IPS-20b (cell line): ENCODE measurements around the gene B3GAT1.

ENCODE experiments used
- H3K27ac ChIP-seq: one replicate; pipeline ENCODE4 v1.5.1; 2013; ENCODE audit warnings: low read length
- H3K27me3 ChIP-seq: 2 replicates; pipeline ENCODE4 v1.6.1; 2013; ENCODE audit warnings: mild to moderate bottlenecking, low read length, inconsistent platforms; ENCODE audit not compliant: insufficient read depth
- H3K36me3 ChIP-seq: 2 replicates; pipeline ENCODE4 v1.6.1; 2013; ENCODE audit warnings: low read depth, mild to moderate bottlenecking, inconsistent platforms, low read length, moderate library complexity; ENCODE audit not compliant: insufficient read depth
- H3K4me1 ChIP-seq: 2 replicates; pipeline ENCODE4 v1.6.1; 2013; ENCODE audit warnings: mild to moderate bottlenecking, control low read depth, inconsistent platforms, low read length, moderate library complexity; ENCODE audit not compliant: insufficient read depth
- H3K4me3 ChIP-seq: 2 replicates; pipeline ENCODE4 v1.5.1; 2013; ENCODE audit warnings: mild to moderate bottlenecking, low read length, inconsistent platforms
- H3K9ac ChIP-seq: 2 replicates; pipeline ENCODE4 v1.6.1; 2013; ENCODE audit warnings: low read depth, mild to moderate bottlenecking, inconsistent platforms, low read length, moderate library complexity
- H3K9me3 ChIP-seq: 2 replicates; pipeline ENCODE4 v1.6.1; 2013; ENCODE audit warnings: mild to moderate bottlenecking, low read depth, low read length, inconsistent platforms; ENCODE audit not compliant: insufficient read depth

Gene B3GAT1

GRCh38 chr11:134374891-134375550 lies 37.0 kb downstream of the B3GAT1 start:
- Histone ChIP-seq H3K36me3 (no peaks in the 10 kb centered on the region), H3K4me3 (no peak overlapping the region), H3K4me1 (no peaks in the 10 kb centered on the region; the same call in 1 of the 2 replicates), H3K9me3 (no peaks in the 10 kb centered on the region), H3K27me3 (no peaks in the 10 kb centered on the region), H3K9ac (no peak overlapping the region), H3K27ac (no peak overlapping the region)

GRCh38 chr11:134374171-134374570 lies 37.9 kb downstream of the B3GAT1 start:
- H3K4me1 ChIP-seq: no peaks in the 10 kb centered on the region; the same call in 1 of the 2 replicates
- H3K9ac ChIP-seq: no peak overlapping the region
- no peaks in the 10 kb centered on the region for H3K27me3 ChIP-seq
- no peaks in the 10 kb centered on the region for H3K9me3 ChIP-seq
- H3K36me3 ChIP-seq: no peaks in the 10 kb centered on the region
- H3K27ac ChIP-seq: no peak overlapping the region
- no peak overlapping the region for H3K4me3 ChIP-seq

- H3K4me3 ChIP-seq: no peak overlapping the region
- no peaks in the 10 kb centered on the region for H3K36me3 ChIP-seq
- H3K9ac ChIP-seq: no peak overlapping the region
- H3K27ac ChIP-seq: no peak overlapping the region
- no peaks in the 10 kb centered on the region; the same call in 1 of the 2 replicates for H3K4me1 ChIP-seq
- no peaks in the 10 kb centered on the region for H3K27me3 ChIP-seq
- H3K9me3 ChIP-seq: no peaks in the 10 kb centered on the region
These were observed 38.4 kb downstream of the B3GAT1 start for GRCh38 chr11:134373591-134374052.

GRCh38 chr11:134372961-134373360 lies 39.1 kb downstream of the B3GAT1 start:
- Histone ChIP-seq H3K4me1 (no peaks in the 10 kb centered on the region; the same call in 1 of the 2 replicates), H3K27me3 (no peaks in the 10 kb centered on the region), H3K36me3 (no peaks in the 10 kb centered on the region), H3K4me3 (no peak overlapping the region), H3K9ac (no peak overlapping the region), H3K27ac (no peak overlapping the region), H3K9me3 (no peaks in the 10 kb centered on the region)

- H3K9me3 ChIP-seq: no peaks in the 10 kb centered on the region
- H3K4me3 ChIP-seq: no peak overlapping the region
- H3K27ac ChIP-seq: no peak overlapping the region
- no peaks in the 10 kb centered on the region for H3K27me3 ChIP-seq
- no peak overlapping the region for H3K9ac ChIP-seq
- no peaks in the 10 kb centered on the region; the same call in 1 of the 2 replicates for H3K4me1 ChIP-seq
- no peaks in the 10 kb centered on the region for H3K36me3 ChIP-seq
These were observed 39.5 kb downstream of the B3GAT1 start for GRCh38 chr11:134372536-134372935.

- Histone ChIP-seq H3K4me3 (no peak overlapping the region), H3K4me1 (no peaks in the 10 kb centered on the region; the same call in 1 of the 2 replicates), H3K27me3 (no peaks in the 10 kb centered on the region; the same call in 1 of the 2 replicates), H3K9me3 (no peaks in the 10 kb centered on the region), H3K36me3 (no peaks in the 10 kb centered on the region), H3K27ac (no peak overlapping the region), H3K9ac (no peak overlapping the region)
These were observed 40.4 kb downstream of the B3GAT1 start for GRCh38 chr11:134371436-134372185.

GRCh38 chr11:134370526-134371435 lies 41.3 kb downstream of the B3GAT1 start:
- Histone ChIP-seq H3K27me3 (no peaks in the 10 kb centered on the region; the same call in 1 of the 2 replicates), H3K9ac (no peak overlapping the region), H3K4me3 (no peak overlapping the region), H3K9me3 (no peaks in the 10 kb centered on the region), H3K27ac (no peak overlapping the region), H3K36me3 (no peaks in the 10 kb centered on the region), H3K4me1 (no peaks in the 10 kb centered on the region)

GRCh38 chr11:134369656-134370525 lies 42.2 kb downstream of the B3GAT1 start:
- Histone ChIP-seq H3K36me3 (no peaks in the 10 kb centered on the region), H3K9ac (no peak overlapping the region), H3K4me3 (no peak overlapping the region), H3K27ac (no peak overlapping the region), H3K4me1 (no peaks in the 10 kb centered on the region), H3K9me3 (no peaks in the 10 kb centered on the region), H3K27me3 (no peaks in the 10 kb centered on the region; the same call in 1 of the 2 replicates)

- Histone ChIP-seq H3K27ac (no peak overlapping the region), H3K4me1 (no peaks in the 10 kb centered on the region)
These were observed 44.3 kb downstream of the B3GAT1 start for GRCh38 chr11:134367781-134368180.

GRCh38 chr11:134366254-134366653 lies 45.8 kb downstream of the B3GAT1 start:
- H3K4me1 ChIP-seq: no peaks in the 10 kb centered on the region
- H3K27ac ChIP-seq: no peak overlapping the region
- H3K4me3 ChIP-seq: no peak overlapping the region
- H3K9me3 ChIP-seq: no peaks in the 10 kb centered on the region
- H3K27me3 ChIP-seq: no peaks in the 10 kb centered on the region; the same call in 1 of the 2 replicates
- H3K36me3 ChIP-seq: no peaks in the 10 kb centered on the region
- H3K9ac ChIP-seq: no peak overlapping the region

More at GRCh38 chr11:134367781-134368180, 44.3 kb downstream of the B3GAT1 start:
- no peak overlapping the region for H3K9ac ChIP-seq
- no peak overlapping the region for H3K4me3 ChIP-seq
- H3K9me3 ChIP-seq: no peaks in the 10 kb centered on the region
- H3K27me3 ChIP-seq: no peaks in the 10 kb centered on the region; the same call in 1 of the 2 replicates
- H3K36me3 ChIP-seq: no peaks in the 10 kb centered on the region
